Stimulated activated CD4-positive, alpha-beta T cell treated with anti-CD3 and anti-CD28 coated beads, Interleukin-4, amount 100 ng/mL, for 1 hour (primary cell): ENCODE data around the gene SHISA9.
"Not testable (repeated sequence)": the region's sequence is repeated elsewhere in the genome, so short reads cannot be mapped to it uniquely, and the experiment has no call there.

Source experiments
- DNase-seq: peaks from one replicate; pipeline ENCODE4 v3.0.0-alpha.2; 2020

Gene SHISA9

DNA sequence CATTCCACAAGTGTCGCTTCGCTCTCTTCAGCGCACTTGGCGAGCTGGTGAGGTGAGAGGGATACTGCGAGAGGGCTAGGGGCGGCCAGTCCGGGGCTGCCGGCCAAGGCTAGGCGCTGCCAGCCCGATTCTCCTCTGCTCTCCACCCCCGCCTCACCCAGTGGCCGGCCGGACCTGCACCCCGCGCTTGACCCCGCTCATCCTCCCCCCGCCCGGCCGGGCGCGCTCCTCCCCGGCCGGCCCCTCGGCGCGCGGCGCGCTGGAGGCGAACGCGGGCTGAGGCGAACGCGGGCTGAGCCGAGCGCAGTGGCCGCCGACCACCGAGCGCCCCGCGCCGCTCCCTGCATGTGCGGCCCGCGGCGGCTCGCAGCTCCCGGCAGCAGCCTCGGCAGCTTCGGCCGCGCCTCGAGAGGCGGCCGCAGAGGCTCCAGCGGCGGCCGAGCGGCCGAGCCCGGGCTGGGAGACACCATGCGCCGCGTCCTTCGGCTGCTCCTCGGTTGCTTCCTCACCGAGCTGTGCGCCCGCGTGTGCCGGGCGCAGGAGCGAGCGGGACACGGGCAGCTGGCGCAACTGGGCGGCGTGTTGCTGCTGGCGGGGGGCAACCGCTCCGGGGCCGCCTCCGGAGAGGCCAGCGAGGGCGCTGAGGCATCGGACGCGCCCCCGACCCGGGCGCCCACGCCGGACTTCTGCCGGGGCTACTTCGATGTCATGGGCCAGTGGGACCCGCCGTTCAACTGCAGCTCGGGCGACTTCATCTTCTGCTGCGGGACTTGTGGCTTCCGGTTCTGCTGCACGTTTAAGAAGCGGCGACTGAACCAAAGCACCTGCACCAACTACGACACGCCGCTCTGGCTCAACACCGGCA lies at the start of gene SHISA9:
Gene SHISA9 (plus strand): TSS at position 2 of the 865 bp plus-strand sequence.
- no peak for DNase-seq

- DNase-seq = no peak
Observed at GRCh38 chr16:12853972-12854371, 47.4 kb upstream of the SHISA9 start.

DNA sequence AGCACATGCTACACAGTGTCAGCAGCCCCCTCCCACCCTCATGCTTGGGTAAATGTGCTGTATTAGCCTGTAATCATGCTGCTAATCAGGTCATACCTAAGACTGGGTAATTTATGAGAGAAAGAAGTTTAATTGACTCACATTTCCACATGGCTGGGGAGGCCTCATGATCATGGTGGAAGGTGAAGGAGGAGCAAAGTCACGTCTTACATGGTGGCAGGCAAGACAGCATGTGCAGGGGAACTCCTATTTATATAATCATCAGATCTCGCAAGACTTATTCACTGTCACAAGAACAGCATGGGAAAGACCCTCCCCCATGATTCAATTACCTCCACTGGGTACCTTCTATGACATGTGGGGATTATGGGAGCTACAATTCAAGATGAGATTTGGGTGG lies 44.0 kb upstream of the SHISA9 start:
- not testable (repeated sequence) for DNase-seq

GRCh38 chr16:12862327-12862726 lies 39.1 kb upstream of the SHISA9 start:
- DNase-seq = no peak

DNA sequence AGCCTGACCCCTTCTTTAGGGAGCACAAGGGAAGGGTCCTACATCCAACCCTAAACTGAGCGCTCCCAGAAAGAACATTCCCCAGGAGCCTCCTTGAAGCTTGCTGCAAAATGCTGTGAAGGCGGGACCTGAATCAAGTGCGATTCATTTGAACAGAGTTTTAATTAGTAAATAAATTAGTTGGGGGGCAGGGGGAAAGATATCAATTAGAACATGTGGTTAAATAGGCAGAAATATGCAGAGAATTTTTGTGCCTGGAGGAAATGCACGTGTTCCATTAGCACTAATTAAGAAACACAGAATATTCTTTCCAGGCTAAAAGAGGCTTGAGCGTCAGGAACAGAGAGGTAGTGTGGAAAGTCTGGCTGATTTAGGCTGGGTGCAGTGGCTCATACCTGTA lies 38.5 kb upstream of the SHISA9 start:
- DNase-seq = no peak

GRCh38 chr16:12866981-12867551 lies 34.3 kb upstream of the SHISA9 start:
- no peak for DNase-seq

GRCh38 chr16:12868169-12868568 lies 33.2 kb upstream of the SHISA9 start:
- DNase-seq = no peak

DNA sequence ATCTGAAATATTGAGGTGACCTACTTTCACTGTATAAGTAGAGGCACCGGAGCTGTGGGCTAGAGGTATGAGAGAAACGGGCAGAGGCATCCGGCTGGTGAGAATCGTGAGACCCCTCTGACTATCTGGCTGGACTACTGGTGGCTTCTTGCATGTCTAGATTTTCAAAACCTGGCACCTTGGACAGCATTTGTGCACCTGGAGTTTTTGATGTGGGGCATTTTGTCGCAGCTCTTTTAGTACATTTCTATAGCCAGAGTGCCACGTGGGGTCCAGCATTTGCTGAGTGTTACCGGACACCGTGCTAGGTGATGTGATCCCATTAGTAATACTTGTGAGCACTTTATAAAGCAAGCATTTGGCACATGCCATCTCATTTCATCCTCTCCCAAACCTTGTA lies 32.6 kb upstream of the SHISA9 start:
- no peak for DNase-seq

DNA sequence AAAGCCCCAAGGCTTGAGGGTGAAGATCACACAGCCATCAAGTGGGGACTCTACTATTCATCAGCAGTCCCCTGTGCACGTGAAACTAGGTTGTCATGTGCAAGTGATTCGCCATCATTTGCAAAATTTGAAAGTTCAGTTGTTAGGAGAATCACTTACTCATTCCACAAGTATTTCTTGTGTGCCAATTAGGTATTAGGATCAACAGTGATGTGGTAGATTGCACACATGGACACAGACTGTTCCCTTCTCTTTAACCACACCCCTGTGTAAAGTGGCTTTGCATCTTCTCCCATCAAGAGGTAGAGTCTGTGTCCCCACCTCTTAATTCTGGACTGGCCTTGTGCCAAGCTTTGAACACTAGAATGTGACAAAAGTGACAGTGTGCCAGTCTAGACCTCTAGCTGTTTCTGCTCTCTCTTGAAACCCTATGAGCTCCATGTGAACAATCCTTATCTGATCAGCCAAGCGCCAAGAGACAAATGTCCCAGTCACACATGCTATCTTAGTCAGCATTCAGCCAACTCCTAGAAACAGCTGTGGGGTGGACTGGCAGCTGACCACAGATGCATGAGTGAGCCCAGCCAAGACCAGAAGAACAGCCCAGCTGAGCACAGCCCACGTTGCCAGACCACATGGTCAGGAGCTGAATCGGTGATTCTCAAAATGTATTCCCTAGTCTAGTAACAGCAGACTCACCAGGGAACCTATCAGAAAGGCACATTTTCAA lies 31.5 kb upstream of the SHISA9 start:
- no peak for DNase-seq

DNA sequence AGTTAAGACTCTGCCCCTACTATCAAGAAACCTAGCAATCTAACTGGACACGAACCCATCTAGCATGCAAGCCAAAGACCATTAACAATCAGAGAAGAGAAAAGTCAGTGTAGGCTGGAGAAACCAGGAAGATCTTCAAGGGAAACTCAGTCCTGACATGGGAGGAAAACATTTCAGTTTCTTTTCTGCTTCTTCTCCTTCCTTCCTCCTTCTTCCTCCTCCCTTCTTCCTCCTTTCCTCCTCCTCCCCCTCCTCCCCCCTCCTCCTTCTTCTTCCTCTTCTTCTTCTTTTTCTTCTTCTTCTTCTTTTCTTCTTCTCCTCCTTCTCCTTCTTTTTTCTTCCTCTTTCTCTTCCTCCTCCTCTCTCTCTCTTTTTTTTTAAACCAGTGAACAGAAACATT lies 29.6 kb upstream of the SHISA9 start:
- no peak for DNase-seq

GRCh38 chr16:12874186-12874585 lies 27.2 kb upstream of the SHISA9 start:
- no peak for DNase-seq

- DNase-seq = no peak
Observed at GRCh38 chr16:12876778-12877177, 24.6 kb upstream of the SHISA9 start.

DNA sequence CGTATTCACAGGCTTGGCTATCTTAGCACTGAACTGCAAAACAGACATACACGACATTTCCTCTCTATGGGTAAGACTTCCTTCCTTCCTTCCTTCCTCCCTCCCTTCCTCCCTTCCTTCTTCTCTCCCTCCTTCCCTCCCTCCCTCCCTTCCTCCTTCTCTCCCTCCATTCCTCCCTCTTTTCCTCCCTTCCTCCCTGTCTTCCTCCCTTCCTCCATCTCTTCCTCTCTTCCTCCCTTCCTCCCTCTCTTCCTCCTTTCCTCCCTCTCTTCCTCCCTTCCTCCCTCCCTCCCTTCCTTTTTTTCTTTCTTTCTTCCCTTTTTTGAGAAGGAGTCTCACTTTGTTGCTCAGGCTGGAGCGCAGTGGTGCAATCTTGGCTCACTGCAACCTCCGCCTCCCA lies 22.4 kb upstream of the SHISA9 start:
- DNase-seq = no peak

- DNase-seq = no peak
Observed at GRCh38 chr16:12879812-12880211, 21.6 kb upstream of the SHISA9 start.

DNA sequence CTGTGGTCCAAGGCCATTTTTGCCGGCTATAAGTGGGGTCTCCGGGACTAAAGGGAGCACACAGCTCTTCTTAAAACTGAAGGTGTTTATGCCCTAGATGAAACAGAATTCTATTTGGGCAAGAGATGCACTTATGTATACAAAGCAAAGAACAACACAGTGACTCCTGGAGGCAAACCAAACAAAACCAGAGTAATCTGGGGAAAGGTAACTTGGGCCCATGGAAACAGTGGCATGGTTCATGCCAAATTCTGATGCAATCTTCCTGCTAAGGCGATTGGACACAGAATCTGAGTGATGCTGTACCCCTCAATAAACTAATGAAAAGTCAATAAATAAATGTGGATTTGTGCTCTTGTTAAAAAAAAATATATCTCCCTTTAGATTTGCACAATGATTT lies 20.2 kb upstream of the SHISA9 start:
- DNase-seq = no peak

DNA sequence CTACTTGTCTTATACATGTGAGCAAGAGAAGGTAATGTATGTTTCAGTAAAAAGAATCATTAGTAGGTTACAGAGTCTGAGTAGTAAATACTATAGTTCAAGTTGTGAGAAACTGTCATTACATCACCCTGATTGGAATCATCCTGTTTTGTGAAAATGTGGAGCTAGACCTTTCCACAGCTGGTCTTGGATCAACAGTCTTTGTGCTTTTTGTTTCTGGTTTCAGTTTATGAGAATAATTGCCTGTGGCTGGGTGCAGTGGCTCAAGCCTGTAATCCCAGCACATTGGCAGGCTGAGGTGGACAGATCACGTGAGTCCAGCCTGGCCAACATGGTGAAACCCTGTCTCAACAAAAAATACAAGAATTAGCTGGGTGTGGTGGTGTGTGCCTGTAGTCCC lies 19.7 kb upstream of the SHISA9 start:
- DNase-seq = no peak

GRCh38 chr16:12885742-12886141 lies 15.7 kb upstream of the SHISA9 start:
- no peak for DNase-seq

DNA sequence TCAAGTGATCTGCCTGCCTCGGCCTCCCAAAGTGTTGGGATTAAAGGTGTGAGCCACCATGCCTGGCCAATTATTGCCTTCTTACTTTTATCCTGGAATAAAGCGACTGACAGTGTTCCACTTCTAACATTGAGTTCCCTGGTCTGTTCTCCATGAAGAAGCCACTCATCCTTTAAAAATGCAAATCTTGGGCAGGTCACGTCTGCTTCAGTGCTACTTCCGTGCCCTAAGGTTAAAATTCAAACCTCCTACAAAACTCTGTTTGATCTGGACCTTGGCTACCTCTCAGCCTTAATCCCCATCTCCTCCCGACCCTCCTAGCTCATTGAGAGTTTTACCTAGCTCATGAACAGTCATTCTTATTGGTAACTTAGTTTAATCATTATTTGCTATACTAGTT lies 9.6 kb upstream of the SHISA9 start:
- DNase-seq = no peak

DNA sequence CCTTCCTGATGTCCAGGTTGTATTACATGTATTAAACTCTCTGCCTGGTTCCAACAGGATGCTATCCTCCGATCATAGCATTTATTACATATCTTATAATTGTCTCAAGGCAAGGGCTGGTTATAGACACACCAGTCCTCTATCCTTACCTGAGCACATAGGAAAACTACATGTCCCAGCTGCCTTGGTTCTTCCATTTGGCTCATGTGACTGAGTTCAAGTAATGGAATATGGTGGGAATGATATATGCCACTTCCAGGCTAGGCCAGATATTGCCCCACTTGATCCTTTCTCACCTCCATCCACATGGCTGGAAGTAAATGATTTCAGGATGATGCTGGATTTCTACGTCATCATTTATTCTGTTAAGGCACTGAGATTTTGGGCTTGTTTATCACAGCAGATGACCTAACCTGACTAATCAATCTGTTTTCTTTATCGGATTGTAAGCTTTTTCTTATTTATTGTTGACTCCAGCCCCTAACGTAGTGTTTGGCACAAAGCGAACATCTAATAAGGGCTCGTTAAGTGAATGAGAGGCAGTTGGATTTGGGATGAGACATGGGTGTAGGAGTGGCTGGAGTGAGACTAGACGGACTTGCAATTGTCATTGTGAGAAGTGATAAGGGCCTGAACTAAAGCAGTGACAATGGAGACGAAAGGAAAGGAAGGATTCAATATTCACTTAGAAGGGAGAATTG lies 8.2 kb upstream of the SHISA9 start:
- DNase-seq = no peak

GRCh38 chr16:12896562-12896961 lies 4.8 kb upstream of the SHISA9 start:
- DNase-seq = no peak

DNA sequence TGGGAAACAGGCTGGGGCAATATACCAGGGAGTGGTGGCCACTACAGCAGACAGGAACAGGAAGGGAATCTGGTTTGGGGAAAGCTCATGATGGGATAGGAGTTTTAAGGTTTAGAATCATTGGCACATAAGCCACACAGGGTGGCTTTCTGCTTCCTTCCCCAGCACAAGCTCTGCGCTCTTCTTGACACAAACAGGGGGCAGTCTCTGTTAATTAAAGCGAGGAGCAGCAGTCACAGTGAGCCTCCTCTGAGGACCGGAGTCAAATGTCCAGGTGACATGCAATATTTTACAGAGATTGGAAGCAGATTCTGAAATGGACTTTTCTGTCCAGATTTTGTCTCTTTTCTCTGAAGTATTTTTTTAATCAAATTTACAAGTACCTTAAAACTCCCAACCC lies 2.8 kb upstream of the SHISA9 start:
- no peak for DNase-seq

DNA sequence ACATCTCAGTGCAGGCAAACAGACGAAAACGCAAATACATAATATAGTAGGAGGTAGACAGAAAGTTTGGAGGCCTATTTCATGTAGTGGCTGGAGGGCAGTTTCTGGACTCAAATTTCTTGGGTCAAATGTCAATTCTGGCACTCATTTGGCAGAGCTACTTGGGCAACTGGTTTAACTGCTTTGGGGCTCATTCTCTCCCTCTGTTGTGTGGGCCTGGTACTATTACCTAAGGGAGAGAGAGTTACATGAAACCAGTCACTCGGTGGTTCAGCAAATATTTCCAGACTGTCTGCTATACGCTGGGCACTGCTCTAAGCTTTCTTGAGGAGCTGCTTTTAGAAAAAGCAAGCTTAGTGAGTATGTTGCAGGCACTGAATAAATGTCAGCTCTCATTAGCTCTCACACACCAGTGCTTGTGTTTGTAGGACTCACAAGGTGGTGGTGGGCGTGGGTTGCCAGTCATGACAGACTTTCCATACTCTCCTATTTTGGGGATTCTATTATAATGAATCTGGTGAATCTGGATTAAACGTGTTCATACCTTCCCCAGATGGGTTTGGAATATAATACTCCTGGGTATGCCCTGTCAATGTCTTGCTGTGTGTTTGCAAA lies 1.8 kb upstream of the SHISA9 start:
- no peak for DNase-seq

- no peak for DNase-seq
Observed at GRCh38 chr16:12900156-12900555, 1.2 kb upstream of the SHISA9 start.
